GM18517 (cell line): ENCODE measurements around the gene RBSN.

Experiments used
- ATAC-seq: cut with Tn5 transposase; IDR thresholded peaks from one replicate; pipeline ENCODE4 v1.9.1; 2021; ENCODE audit warnings: mild to moderate bottlenecking, moderate library complexity; ENCODE audit not compliant: unreplicated experiment

The RBSN gene

GRCh38 chr3:15063238-15063637 is 35.7 kb downstream of the RBSN start:
- no peak for ATAC-seq

GRCh38 chr3:15060029-15060428 is 38.9 kb downstream of the RBSN start:
- no peak for ATAC-seq

- no peak for ATAC-seq
Observed at GRCh38 chr3:15056676-15057404, 42.1 kb downstream of the RBSN start.

- peak; percentile 50 for ATAC-seq
Observed at GRCh38 chr3:15055019-15055557, 43.9 kb downstream of the RBSN start.

- ATAC-seq = no peak
Observed at GRCh38 chr3:15053541-15053940, 45.4 kb downstream of the RBSN start.

- no peak for ATAC-seq
Observed at GRCh38 chr3:15052335-15053242, 46.4 kb downstream of the RBSN start.

- ATAC-seq = peak; percentile 55
Observed at GRCh38 chr3:15051531-15051930, 47.4 kb downstream of the RBSN start.

- peak; percentile 77 for ATAC-seq
Observed at GRCh38 chr3:15050405-15051092, 48.4 kb downstream of the RBSN start.

- no peak for ATAC-seq
Observed at GRCh38 chr3:15049584-15049983, 49.4 kb downstream of the RBSN start.

- ATAC-seq = no peak
Observed at GRCh38 chr3:15045667-15046066, 53.3 kb downstream of the RBSN start.

GRCh38 chr3:15044326-15044725 is 54.6 kb downstream of the RBSN start:
- no peak for ATAC-seq

GRCh38 chr3:15043408-15044171 is 55.4 kb downstream of the RBSN start:
- ATAC-seq = no peak

- no peak for ATAC-seq
Observed at GRCh38 chr3:15042936-15043335, 56.0 kb downstream of the RBSN start.

GRCh38 chr3:15041950-15042349 is 57.0 kb downstream of the RBSN start:
- no peak for ATAC-seq

GRCh38 chr3:15040844-15041243 is 58.1 kb downstream of the RBSN start:
- no peak for ATAC-seq

- no peak for ATAC-seq
Observed at GRCh38 chr3:15038306-15038705, 60.6 kb downstream of the RBSN start.

- ATAC-seq = no peak
Observed at GRCh38 chr3:15033103-15033502, 65.8 kb downstream of the RBSN start.

- no peak for ATAC-seq
Observed at GRCh38 chr3:15032650-15033049, 66.3 kb downstream of the RBSN start.

GRCh38 chr3:15029625-15030024 is 69.3 kb downstream of the RBSN start:
- ATAC-seq = no peak

- no peak for ATAC-seq
Observed at GRCh38 chr3:15023719-15024118, 75.2 kb downstream of the RBSN start.
